ENCODE data around the gene TLE1.
"Not testable (repeated sequence)": the region's sequence is repeated elsewhere in the genome, so short reads cannot be mapped to it uniquely, and the experiment has no call there.

- TF ChIP-seq, protein P1, sequence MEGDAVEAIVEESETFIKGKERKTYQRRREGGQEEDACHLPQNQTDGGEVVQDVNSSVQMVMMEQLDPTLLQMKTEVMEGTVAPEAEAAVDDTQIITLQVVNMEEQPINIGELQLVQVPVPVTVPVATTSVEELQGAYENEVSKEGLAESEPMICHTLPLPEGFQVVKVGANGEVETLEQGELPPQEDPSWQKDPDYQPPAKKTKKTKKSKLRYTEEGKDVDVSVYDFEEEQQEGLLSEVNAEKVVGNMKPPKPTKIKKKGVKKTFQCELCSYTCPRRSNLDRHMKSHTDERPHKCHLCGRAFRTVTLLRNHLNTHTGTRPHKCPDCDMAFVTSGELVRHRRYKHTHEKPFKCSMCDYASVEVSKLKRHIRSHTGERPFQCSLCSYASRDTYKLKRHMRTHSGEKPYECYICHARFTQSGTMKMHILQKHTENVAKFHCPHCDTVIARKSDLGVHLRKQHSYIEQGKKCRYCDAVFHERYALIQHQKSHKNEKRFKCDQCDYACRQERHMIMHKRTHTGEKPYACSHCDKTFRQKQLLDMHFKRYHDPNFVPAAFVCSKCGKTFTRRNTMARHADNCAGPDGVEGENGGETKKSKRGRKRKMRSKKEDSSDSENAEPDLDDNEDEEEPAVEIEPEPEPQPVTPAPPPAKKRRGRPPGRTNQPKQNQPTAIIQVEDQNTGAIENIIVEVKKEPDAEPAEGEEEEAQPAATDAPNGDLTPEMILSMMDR (IDR thresholded peaks at IDR 0.05; ENCODE audit: low read depth, low read length), result not testable (repeated sequence)
- not testable (repeated sequence) for TF ChIP-seq POLR2A (IDR thresholded peaks at IDR 0.05; ENCODE audit: extremely low read depth, insufficient read length); MAX (IDR thresholded peaks at IDR 0.05; ENCODE audit: low read depth, low read length)
Measured at GRCh38 chr9:81730498-81730897, 41.2 kb upstream of the TLE1 start.

Measured in NB4 (cell line).